ENCODE measurements around the gene CDH13. TPM values are rescaled to one million over a fixed set of nuclear protein-coding genes. Genes with fewer than 3 reads are reported as not detected.

The CDH13 gene
- total RNA-seq, 1 donor from 2014 or later: 45.1 TPM

- DNase-seq (ENCODE audit: low spot score): no peak
- H3K27me3 Mint-ChIP-seq (ENCODE audit: low read depth): no peaks in the 10 kb centered on the region
- TF ChIP-seq, protein P1, sequence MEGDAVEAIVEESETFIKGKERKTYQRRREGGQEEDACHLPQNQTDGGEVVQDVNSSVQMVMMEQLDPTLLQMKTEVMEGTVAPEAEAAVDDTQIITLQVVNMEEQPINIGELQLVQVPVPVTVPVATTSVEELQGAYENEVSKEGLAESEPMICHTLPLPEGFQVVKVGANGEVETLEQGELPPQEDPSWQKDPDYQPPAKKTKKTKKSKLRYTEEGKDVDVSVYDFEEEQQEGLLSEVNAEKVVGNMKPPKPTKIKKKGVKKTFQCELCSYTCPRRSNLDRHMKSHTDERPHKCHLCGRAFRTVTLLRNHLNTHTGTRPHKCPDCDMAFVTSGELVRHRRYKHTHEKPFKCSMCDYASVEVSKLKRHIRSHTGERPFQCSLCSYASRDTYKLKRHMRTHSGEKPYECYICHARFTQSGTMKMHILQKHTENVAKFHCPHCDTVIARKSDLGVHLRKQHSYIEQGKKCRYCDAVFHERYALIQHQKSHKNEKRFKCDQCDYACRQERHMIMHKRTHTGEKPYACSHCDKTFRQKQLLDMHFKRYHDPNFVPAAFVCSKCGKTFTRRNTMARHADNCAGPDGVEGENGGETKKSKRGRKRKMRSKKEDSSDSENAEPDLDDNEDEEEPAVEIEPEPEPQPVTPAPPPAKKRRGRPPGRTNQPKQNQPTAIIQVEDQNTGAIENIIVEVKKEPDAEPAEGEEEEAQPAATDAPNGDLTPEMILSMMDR (IDR thresholded peaks at IDR 0.05): no peak
- no peak overlapping the region for H3K4me3 Mint-ChIP-seq (ENCODE audit: unreplicated experiment)
- H3K27ac Mint-ChIP-seq (ENCODE audit: unreplicated experiment): no peak overlapping the region
- peaks cover 17% of the 10 kb centered on the region for H3K9me3 Mint-ChIP-seq (ENCODE audit: low read depth)
- peaks cover 4% of the 10 kb centered on the region for H3K36me3 Mint-ChIP-seq (ENCODE audit: low read depth)
- peaks cover 6% of the 10 kb centered on the region for H3K4me1 Mint-ChIP-seq (ENCODE audit: low read depth)
Observed at GRCh38 chr16:83730812-83731211, 1104.0 kb downstream of the CDH13 start.

DNA sequence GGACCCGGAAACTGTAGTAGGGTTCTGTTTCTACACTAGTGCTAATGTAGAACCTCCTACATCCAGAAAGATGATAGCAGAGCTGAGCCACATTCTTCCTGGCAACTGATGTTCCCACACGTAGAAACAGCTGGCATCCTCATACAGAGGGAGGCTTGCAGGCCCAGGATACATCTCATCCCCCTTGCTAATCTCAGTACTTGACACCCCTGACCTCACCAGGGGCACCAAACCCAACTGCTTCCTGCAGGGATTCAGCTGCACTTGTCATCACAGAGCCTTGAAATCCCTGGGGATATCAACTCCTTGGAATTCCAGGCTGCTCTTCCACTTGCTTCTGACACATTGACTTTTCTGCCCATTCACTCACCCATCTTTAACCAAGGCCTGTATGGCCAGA is 1105.8 kb downstream of the CDH13 start:
- no peak for DNase-seq (ENCODE audit: low spot score)
- H3K27ac Mint-ChIP-seq (ENCODE audit: unreplicated experiment): no peak overlapping the region
- TF ChIP-seq, protein P1 (IDR thresholded peaks at IDR 0.05): no peak
- H3K4me3 Mint-ChIP-seq (ENCODE audit: unreplicated experiment): no peak overlapping the region
- no peaks in the 10 kb centered on the region for H3K27me3 Mint-ChIP-seq (ENCODE audit: low read depth)
- H3K4me1 Mint-ChIP-seq (ENCODE audit: low read depth): no peaks in the 10 kb centered on the region
- H3K36me3 Mint-ChIP-seq (ENCODE audit: low read depth): peaks cover 4% of the 10 kb centered on the region
- H3K9me3 Mint-ChIP-seq (ENCODE audit: low read depth): peaks cover 17% of the 10 kb centered on the region

- no peak overlapping the region for H3K4me3 Mint-ChIP-seq (ENCODE audit: unreplicated experiment)
- no peak for DNase-seq (ENCODE audit: low spot score)
- H3K36me3 Mint-ChIP-seq (ENCODE audit: low read depth): peaks cover 4% of the 10 kb centered on the region
- H3K9me3 Mint-ChIP-seq (ENCODE audit: low read depth): peaks cover 17% of the 10 kb centered on the region
- H3K27ac Mint-ChIP-seq (ENCODE audit: unreplicated experiment): no peak overlapping the region
- H3K27me3 Mint-ChIP-seq (ENCODE audit: low read depth): no peaks in the 10 kb centered on the region
- no peaks in the 10 kb centered on the region for H3K4me1 Mint-ChIP-seq (ENCODE audit: low read depth)
- TF ChIP-seq, protein P1 (IDR thresholded peaks at IDR 0.05): no peak
Observed at GRCh38 chr16:83733301-83733700, 1106.5 kb downstream of the CDH13 start.

DNA sequence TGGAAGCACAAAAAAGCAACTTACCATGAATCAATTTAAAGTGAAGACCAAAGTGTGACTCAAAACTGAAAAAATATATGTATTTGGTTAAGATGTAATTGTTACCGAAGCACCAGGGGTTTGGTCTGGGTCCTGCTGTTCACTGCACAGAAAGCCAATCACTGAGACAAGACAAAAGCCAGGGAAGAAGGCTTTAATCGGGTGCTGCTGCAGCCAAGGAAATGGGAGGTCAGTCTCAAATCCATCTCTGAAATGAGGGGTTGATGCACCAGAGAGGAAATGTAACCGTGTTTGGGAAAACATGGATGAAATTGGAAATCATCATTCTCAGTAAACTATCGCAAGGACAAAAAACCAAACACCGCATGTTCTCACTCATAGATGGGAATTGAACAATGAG is 1107.4 kb downstream of the CDH13 start:
- H3K9me3 Mint-ChIP-seq (ENCODE audit: low read depth): peaks cover 17% of the 10 kb centered on the region
- H3K4me1 Mint-ChIP-seq (ENCODE audit: low read depth): no peaks in the 10 kb centered on the region
- H3K4me3 Mint-ChIP-seq (ENCODE audit: unreplicated experiment): no peak overlapping the region
- H3K27me3 Mint-ChIP-seq (ENCODE audit: low read depth): no peaks in the 10 kb centered on the region
- DNase-seq (ENCODE audit: low spot score): no peak
- TF ChIP-seq, protein P1 (IDR thresholded peaks at IDR 0.05): no peak
- no peak overlapping the region for H3K27ac Mint-ChIP-seq (ENCODE audit: unreplicated experiment)
- peaks cover 4% of the 10 kb centered on the region for H3K36me3 Mint-ChIP-seq (ENCODE audit: low read depth)

- Mint-ChIP-seq H3K27ac (ENCODE audit: unreplicated experiment) (no peak overlapping the region), H3K27me3 (ENCODE audit: low read depth) (no peaks in the 10 kb centered on the region), H3K36me3 (ENCODE audit: low read depth) (peaks cover 4% of the 10 kb centered on the region), H3K4me1 (ENCODE audit: low read depth) (no peaks in the 10 kb centered on the region), H3K4me3 (ENCODE audit: unreplicated experiment) (no peak overlapping the region), H3K9me3 (ENCODE audit: low read depth) (peaks cover 17% of the 10 kb centered on the region)
- TF ChIP-seq, protein P1 (IDR thresholded peaks at IDR 0.05): no peak
- no peak for DNase-seq (ENCODE audit: low spot score)
Observed at GRCh38 chr16:83737729-83738354, 1111.1 kb downstream of the CDH13 start.
